H7 (cell line): ENCODE data around the gene RNF40. TPM values are rescaled to one million over a fixed set of nuclear protein-coding genes. Genes with fewer than 3 reads are reported as not detected.
"Not testable (repeated sequence)": the region's sequence is repeated elsewhere in the genome, so short reads cannot be mapped to it uniquely, and the experiment has no call there.

Source experiments
- DNase-seq: peaks from one replicate; pipeline ENCODE4 v3.0.0; 2012
- H3K27me3 ChIP-seq: 2 replicates; pipeline ENCODE4 v1.6.0; 2011; ENCODE audit warnings: mild to moderate bottlenecking, low read length; ENCODE audit not compliant: control insufficient read depth, insufficient read depth
- H3K36me3 ChIP-seq: replicated peaks from 2 replicates; pipeline ENCODE4 v1.5.1; 2011; ENCODE audit warnings: low read length; ENCODE audit not compliant: control insufficient read depth, insufficient read depth
- H3K4me3 ChIP-seq: 2 replicates; pipeline ENCODE4 v1.5.1; 2011; ENCODE audit warnings: low read depth, mild to moderate bottlenecking, control low read depth, low read length, moderate library complexity; ENCODE audit not compliant: insufficient read depth
- total RNA-seq: library from RNA; depleted of rRNA; stranded (reverse); fragments of >200 nt; shearing (Covaris generic); gene quantifications from 2 replicates; pipeline ENCODE4 v1.2.3, GENCODE V29; 2014

The RNF40 gene
- total RNA-seq, 1 experiment from 2014 or later = 72.6 TPM

DNA sequence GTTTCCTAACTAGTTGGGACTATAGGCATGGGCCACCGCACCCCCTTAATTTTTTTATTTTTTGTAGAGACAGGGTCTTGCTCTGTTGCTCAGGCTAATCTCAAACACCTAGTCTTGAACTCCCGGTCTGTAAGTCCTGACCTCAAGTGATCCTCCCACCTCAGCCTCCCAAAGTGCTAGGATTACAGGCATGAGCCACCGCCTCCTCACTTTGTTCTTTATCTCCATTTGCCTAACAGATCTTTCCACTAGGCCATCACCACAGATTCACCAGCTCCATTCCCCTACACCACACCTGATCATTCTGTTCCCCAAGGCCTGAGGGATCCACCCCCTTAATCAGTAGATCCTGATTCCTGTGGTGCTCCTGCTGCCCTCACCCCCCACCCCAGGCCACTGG lies 32.5 kb downstream of the RNF40 start:
- H3K27me3 ChIP-seq = no peaks in the 10 kb centered on the region; the same call in 1 of the 2 replicates
- H3K4me3 ChIP-seq = no peak overlapping the region
- peak; percentile 18 for DNase-seq
- no peaks in the 10 kb centered on the region for H3K36me3 ChIP-seq

DNA sequence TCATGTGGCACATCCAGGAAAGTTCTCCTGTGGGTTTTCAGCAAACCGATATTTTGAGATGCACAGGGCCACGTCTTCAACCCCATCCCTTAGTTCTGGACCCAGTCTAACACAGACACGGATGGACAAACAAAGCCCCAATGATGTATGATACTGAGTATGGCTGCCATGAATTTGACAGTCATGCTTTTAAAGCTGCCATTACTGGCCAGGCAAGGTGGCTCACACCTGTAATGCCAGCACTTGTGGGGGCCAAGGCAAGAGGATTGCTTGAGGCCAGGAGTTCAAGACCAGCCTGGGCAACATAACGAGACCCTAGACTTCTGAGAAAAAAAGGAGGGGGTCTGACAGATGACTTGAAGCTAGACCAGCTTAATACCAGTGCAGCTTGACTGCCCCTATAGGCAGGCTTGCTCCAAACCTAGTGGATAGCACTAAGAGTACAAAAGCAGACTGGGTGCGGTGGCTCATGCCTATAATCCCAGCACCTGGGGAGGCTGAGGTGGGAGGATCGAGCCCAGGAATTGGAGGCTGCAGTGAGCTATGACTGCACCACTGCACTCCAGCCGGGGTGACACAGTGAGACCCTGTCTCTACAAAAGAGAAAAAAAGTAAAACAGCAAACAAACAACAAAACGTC lies 35.7 kb downstream of the RNF40 start:
- DNase-seq = peak; percentile 60

DNA sequence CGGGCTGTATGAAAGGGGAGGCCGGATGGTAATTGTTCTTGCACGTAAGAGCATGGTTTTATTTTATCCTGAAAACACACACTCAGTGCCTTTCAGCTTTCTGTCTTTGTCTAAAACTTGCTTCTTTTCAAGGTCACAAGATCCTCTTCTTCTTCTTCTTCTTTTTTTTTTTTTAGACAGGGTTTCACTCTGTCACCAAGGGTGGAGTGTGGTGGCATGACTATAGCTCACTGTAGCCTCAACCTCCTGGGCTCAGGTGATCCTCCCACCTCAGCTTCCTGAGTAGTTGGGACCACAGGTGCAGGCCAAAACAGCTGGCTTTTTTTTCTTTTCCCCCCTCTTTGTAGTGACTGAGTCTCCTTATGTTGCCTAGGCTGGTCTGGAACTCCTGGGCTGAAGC lies 40.8 kb downstream of the RNF40 start:
- DNase-seq = no peak
- no peak overlapping the region for H3K4me3 ChIP-seq
- no peaks in the 10 kb centered on the region for H3K36me3 ChIP-seq
- H3K27me3 ChIP-seq = peaks cover 20% of the 10 kb centered on the region

More for the DNA sequence above, 35.7 kb downstream of the RNF40 start:
- Histone ChIP-seq H3K27me3 (peaks cover 2% of the 10 kb centered on the region; the same call in 1 of the 2 replicates), H3K36me3 (no peaks in the 10 kb centered on the region), H3K4me3 (no peak overlapping the region)

DNA sequence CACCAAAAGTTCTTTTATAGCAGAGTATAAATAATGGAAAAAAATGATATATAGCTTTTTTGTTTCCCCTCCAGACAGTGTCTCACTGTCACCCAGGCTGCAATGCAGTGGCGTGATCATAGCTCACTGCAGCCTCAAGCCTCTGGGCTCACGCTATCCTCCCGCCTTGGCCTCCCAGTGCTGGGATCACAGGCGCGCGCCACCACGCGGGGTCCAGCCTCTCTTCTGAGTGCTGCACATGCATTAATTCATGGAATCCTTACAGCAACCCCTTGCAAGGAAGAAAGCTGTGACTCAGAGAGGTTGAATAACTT lies 42.9 kb downstream of the RNF40 start:
- DNase-seq = no peak
- peak overlapping the region; percentile 79 for H3K4me3 ChIP-seq
- no peaks in the 10 kb centered on the region for H3K36me3 ChIP-seq
- peaks cover 23% of the 10 kb centered on the region for H3K27me3 ChIP-seq

DNA sequence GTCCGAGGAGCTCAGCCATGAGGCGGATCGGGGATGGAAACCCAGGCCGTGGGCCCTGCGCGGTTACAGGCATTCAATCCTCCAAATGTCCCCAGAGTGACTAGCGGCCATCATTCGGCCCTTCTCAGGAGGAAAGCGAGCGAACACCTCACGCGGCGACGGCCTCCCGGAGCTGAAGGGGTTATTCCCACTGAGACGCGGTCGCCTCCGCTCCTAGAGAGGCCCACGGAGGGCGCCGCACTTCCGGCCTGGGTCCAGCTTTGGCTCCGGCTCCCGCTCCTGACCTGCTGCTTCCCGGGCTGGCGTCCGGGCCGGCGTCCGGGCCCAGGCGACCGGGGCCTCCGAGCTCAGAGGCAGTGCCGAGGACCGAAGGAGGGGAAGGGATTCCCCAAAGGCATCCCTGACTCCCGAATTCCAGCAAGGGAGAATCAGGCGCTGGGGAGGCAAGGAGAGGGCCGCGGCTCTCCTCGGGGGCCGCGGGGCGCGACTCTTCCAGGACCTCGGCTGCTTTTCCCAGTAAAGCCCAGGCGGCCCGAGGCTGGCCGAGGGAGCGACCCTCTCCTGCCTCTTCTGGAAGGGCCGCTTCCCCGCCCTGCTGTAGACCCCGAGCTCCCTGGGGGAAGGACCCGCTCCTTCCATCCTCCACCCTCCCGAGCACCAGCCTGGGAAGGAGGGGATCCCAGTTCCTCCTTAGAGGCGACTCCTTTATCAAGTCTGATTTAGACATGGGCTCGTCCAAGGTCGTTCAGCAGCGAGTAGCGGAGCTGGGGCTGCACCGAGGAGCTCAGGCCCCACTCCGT lies 43.4 kb downstream of the RNF40 start:
- Histone ChIP-seq H3K27me3 (peaks cover 23% of the 10 kb centered on the region), H3K4me3 (peak overlapping the region; percentile 79), H3K36me3 (no peaks in the 10 kb centered on the region)
- peak; percentile 93 for DNase-seq

DNA sequence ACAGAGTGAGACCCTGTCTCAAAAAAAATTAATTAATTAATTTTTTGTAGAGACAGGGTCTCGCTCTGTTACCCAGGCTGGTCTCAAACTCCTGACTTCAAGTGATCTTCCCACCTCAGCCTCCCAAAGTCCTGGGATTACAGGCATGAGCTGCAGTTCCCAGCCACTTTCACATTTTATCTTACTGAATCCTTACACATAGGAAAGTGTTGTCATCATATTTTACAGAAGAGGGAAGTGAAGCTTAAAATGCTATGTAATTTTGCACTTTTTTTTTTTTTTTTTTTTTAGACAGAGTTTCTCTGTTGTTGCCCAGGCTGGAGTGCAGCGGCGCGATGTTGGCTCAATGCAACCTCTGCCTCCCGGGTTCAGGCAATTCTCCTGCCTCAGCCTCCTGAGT lies 46.0 kb downstream of the RNF40 start:
- Histone ChIP-seq H3K4me3 (no peak overlapping the region), H3K27me3 (peaks cover 23% of the 10 kb centered on the region), H3K36me3 (no peaks in the 10 kb centered on the region)
- DNase-seq = no peak

DNA sequence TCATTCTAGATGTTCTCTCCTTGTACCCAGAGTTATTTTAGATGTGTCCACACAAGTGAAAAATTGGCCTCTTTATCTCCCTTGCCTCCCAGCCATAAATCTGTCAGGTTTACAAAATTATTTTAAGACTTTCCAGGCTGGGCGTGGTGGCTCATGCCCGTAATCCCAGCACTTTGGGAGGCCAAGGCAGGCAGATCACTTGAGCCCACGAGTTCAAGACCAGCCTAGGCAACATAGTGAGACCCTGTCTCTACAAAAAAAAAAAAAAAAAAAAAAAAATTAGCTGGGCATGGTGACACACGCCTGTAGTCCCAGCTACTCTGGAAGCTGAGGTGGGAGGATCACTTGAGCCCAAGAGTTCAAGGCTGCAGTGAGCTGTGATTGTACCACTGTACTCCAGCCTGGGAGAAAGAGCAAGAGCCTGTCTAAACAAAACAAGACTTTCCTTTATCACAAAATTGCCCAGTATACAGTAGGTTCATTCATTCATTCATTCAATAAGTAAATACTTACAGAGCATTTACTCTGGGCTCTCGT lies 46.8 kb downstream of the RNF40 start:
- H3K4me3 ChIP-seq, DNase-seq, H3K36me3 ChIP-seq: not testable (repeated sequence)
- H3K27me3 ChIP-seq = peaks cover 23% of the 10 kb centered on the region

DNA sequence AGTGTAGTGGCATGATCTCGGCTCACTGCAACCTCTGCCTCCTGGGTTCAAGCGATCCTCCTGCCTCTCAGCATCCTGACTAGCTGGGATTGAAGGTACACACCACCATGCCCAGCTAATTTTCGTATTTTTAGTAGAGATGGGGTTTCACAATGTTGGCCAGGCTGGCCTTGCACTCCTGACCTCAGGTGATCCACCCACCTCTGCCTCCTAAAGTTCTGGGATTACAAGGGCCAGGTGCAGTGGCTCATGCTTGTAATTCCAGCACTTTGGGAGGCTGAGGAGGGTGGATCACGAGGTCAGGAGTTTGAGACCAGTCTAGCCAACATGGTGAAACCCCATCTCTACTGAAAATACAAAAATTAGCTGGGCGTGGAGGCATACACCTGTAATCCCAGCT lies 47.6 kb downstream of the RNF40 start:
- not testable (repeated sequence) for H3K36me3 ChIP-seq, H3K4me3 ChIP-seq, DNase-seq
- H3K27me3 ChIP-seq = peaks cover 23% of the 10 kb centered on the region

DNA sequence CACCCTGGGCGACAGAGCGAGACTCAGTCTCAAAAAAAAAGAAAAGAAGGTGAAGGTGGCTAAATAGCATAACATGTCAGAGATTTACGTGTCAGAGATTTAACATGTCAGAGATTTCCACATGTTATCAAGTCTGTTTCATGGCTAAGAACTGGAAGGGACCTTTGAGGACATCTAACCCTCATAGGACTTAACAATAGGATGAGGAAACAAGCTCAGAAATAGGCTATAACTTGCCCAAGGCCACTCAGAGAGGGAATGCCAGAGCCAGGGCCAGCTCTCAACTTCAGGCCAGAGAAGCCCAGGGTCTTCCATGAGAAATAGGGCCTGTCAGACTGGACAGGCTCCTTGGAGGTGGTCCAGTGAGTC lies 51.7 kb downstream of the RNF40 start:
- DNase-seq = no peak
- Histone ChIP-seq H3K4me3 (peak overlapping the region; percentile 26), H3K27me3 (peaks cover 2% of the 10 kb centered on the region), H3K36me3 (no peaks in the 10 kb centered on the region)

DNA sequence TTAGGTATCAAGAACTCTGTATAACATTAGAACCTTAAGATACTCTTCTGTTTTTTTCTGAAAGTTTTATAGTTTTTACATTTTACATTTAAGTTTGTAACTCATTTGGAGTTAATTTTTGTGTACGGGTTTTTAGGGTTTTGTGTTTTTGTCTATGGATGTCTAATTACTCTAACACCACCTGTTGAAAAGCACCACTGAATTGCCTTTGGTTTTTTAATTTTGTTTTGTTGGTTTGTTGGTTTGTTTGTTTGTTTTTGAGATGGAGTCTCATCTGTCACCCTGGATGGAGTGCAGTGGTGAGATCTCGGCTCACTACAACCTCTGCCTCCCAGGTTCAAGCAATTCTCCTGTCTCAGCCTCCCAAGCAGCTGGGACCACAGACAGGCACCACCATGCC lies 54.6 kb downstream of the RNF40 start:
- H3K4me3 ChIP-seq = no peak overlapping the region
- no peaks in the 10 kb centered on the region for H3K36me3 ChIP-seq
- peaks cover under 1% of the 10 kb centered on the region for H3K27me3 ChIP-seq
- no peak for DNase-seq

DNA sequence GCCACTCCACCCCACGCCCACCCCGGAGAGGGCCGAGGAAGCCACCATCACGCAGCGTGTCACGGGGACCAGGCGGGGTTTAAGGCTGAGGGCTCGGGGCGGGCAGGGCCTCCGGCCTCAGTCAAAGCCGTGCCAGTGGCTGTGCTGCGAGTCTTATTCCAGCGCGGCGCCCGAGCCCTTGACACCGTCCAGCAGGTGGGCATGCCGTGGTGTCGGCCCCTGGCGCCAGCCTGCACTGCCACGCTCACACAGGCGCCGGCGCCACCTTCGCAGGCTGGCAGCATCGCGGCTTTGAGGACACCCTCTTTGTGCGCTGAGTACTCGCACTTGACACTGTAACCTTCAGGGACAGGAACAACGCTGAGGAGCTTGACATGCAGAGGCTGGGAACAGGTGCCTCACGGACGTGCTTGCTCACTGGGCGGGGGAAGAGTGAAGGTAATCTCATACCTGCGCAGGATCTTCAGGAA lies 58.9 kb downstream of the RNF40 start:
- H3K36me3 ChIP-seq = no peaks in the 10 kb centered on the region
- peak; percentile 43 for DNase-seq

DNA sequence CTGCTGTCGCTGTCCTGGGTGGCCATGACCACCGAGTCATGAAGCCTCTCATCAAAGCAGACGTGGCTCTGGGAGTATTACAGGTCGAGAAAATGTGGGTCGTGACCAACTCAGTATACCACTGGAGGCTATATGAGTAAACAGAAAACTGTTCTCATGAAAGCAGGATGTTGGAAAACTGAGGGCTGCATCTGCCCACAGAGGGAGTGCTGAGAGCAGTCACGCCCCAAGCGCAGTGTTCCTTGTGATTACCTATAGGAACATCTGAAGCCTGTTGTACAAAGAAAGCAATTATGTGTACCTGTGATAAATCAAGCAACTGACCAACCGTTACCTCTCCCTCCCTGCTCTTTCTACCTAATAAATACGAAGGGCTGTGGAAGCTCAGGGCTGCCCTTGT lies 59.3 kb downstream of the RNF40 start:
- H3K4me3 ChIP-seq, DNase-seq, H3K27me3 ChIP-seq, H3K36me3 ChIP-seq: not testable (repeated sequence)

More for the DNA sequence above, 58.9 kb downstream of the RNF40 start:
- Histone ChIP-seq H3K27me3 (no peaks in the 10 kb centered on the region), H3K4me3 (no peak overlapping the region)

DNA sequence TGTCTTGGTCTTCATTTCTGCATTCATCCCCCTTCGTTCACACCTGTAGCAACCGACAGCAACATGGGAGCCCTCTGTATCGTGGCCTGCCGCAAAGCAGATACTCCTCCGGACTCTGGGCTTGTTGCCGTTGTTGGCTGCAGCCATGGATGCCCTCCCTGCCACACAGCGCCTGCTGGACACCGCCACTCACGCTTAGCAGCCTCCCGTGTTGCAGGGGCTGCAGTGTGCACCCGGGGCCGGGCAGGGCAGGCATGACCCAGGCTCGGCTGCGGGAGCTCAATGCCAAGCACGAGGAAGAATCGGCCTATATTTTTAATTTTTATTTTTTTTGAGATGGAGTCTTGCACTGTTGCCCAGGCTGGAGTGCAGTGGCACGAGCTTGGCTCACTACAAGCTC lies 59.8 kb downstream of the RNF40 start:
- no peaks in the 10 kb centered on the region for H3K36me3 ChIP-seq

More for the DNA sequence above, 59.8 kb downstream of the RNF40 start:
- no peak for DNase-seq
- Histone ChIP-seq H3K4me3 (no peak overlapping the region), H3K27me3 (no peaks in the 10 kb centered on the region)
